Left renal cortex interstitium (tissue), 4 donors: Measurements from ENCODE around the gene PTP4A1. TPM values are rescaled to one million over a fixed set of nuclear protein-coding genes. Genes with fewer than 3 reads are reported as not detected.
"Not testable (repeated sequence)": the region's sequence is repeated elsewhere in the genome, so short reads cannot be mapped to it uniquely, and the experiment has no call there.

Source experiments
- DNase-seq, 4 donors: peaks; one replicate each; pipeline ENCODE4 v3.0.0-alpha.2; 2013; ENCODE audit warnings: low read depth in 4 of 4, low spot score in 2 of 4, missing footprints in 1 of 4
- polyA plus RNA-seq, 4 donors: library from polyadenylated mRNA; unstranded; fragments of 120-200 nt; gene quantifications; one replicate each; pipeline ENCODE4 v1.2.1, GENCODE V29; 2013; ENCODE audit not compliant: insufficient read length in 4 of 4

Gene PTP4A1
- 10 to 100 TPM; 44.4 to 83.2 (median 54.9) TPM for polyA plus RNA-seq

- DNase-seq = peak; percentile 87 to 96 (median 92)
These were observed at the start of gene PTP4A1, which contains the start of gene LOC128125822 for GRCh38 chr6:63572044-63572746. PTP4A1 (plus strand) TSS chr6:63572480; CDS start chr6:63576881, 4,401 bp downstream. LOC128125822 (plus strand) TSS chr6:63572480.

DNA sequence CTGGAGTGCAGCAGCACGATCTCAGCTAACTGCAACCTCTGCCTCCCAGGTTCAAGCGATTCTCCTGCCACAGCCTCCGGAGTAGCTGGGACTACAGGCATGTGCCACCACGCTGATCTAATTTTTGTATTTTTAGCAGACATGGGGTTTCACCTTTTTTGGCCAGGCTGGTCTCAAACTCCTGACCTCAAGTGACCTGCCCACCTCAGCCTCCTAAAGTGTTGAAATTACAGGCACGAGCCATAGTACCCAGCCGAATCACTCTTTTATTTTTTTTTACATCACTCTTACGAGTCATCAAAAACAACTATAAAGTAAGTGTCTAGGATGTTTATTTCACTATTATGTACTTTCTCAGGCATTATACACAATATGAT is 49.4 kb upstream of the PTP4A1 start:
- DNase-seq = not testable (repeated sequence)

DNA sequence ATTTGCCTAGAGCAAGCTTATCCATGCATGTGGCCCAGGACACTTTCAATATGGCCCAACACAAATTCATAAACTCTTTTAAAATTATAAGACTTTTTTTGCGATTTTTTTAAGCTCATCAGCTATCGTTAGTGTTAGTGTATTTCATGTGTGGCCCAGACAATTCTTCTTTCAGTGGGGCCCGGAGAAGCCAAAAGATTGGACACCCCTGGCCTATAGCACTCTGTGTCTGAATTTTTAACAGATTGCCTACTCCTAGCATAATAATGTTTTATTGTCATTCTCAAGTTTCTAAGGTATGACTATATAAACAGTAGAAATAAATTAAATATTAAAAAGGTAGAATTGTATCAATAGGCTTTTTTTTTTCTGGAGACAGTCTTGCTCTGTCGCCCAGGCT is 48.6 kb upstream of the PTP4A1 start:
- DNase-seq = no peak

DNA sequence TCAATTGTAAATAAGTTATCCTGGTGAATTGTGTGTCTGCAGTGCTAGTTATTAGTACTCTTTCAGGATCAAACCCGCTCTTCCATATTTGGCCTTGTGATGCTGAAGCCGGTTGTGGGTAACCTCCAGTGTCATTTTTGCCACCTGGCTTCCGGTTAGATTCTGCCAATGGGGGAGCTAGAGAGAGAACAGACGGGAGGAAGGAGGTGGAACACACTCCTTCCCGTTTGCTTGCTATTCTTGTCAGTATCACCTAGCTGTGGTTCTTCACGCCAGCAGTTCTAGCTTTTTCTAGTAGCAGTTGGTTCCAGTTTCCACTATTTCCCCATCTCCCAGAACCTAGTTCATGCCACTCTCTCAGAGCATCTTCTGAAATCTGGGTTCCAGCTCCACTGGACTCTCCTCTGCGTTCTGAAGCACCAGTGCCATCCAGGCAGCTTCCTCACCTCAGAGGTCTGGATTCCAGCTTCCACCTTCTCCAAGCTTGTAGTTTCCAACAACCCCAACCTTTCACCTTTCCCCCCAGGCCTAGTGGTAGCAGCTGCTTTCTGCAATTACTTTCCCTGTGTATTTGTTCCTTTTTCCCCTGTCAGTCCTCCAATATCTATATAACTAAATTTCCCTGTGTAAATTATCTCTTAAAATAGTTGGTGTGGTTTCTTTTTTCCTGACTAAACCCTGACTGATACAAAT is 46.9 kb upstream of the PTP4A1 start:
- DNase-seq = no peak

DNA sequence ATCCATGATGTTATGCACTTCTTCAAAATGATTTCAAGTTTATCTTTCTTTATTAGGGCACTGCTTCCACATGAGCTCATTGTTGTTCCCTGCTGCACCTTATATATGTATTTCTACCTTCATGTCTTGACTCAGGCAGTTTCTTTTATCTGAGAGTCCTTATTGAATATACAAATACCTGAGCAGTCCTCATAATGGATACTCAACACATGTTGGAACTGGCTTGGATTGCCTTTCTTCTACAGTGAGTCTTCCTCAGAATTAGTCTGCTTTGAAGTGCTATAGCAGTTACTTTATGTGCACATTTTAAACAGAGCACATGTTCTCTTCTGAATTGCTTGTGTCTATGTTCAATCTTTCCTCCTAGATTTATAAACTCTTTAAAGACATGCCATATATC is 45.3 kb upstream of the PTP4A1 start:
- no peak for DNase-seq

- no peak for DNase-seq
These were observed 44.4 kb upstream of the PTP4A1 start for GRCh38 chr6:63527658-63528514.

GRCh38 chr6:63529498-63529897 is 42.8 kb upstream of the PTP4A1 start:
- DNase-seq = no peak

- DNase-seq = no peak
These were observed 42.1 kb upstream of the PTP4A1 start for GRCh38 chr6:63530182-63530581.

- no peak for DNase-seq
These were observed 41.3 kb upstream of the PTP4A1 start for GRCh38 chr6:63530991-63531390.

DNA sequence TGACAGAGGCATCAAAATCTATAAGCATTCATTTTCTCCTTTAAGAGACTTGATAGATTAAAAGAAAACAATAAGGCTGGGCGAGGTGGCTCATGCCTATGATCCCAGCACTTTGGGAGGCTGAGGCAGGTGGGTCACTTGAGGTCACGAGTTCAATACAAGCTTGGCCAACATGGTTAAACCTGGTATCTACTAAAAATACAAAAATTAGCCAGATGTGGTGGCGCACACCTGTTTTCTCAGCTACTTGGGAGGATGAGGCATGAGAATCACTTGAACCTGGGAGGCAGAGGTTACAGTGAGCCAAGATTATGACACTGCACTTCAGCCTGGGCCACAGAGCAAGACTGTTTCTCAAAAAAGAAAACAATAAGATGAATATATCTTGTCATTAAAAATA is 39.3 kb upstream of the PTP4A1 start:
- no peak for DNase-seq

- DNase-seq = no peak
These were observed 38.3 kb upstream of the PTP4A1 start for GRCh38 chr6:63533952-63534351.

DNA sequence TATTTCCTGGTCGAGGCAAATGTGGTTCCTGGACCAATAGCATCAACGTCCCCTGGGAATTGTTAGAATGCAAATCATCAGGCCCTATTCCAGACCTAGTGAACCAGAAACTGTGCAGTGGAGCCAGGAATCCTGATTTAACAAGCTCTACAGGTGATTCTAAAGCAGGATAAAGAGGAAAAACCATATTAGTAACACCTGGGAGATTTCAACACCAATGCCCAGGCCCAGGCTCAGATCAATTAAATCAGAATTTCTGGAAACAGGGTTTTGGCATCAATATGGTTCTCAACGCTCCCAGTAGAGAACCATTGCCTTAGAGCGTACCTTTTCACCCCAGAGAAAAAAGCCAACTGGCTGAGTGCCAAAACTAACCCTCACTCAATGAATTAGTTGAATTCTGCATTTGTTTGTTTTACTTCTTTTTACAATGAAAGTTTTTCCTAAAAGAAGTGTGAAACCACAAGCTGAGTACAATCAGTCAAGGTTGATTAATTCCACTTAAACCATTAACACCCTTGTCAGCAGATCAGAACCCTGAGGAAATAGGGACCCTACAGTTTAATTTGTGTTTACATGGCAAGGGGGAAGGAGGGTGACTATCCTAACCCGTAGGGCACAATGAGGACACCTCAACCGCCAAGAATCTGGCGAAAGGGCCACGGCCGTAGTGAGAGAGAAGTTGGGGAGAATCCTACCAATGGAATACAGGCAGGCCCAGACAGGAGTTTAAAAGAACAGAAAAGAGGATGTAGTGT is 34.9 kb upstream of the PTP4A1 start:
- DNase-seq = no peak

DNA sequence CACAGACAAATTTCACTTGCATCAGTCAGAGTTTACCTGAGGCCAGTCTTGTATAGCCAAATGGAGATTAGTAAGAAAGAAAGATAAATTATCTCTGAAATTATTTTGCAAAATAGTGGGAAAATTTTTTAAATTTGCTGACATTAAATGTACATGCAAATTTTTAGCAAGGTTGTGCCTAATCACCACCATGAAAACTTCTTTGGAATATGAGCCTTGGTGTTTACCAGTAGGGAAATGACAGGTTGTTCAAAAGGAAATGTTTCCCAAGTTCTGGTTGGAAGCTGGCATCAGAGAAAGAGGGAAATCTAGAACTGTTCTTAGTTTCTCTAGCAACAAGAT is 34.4 kb upstream of the PTP4A1 start:
- DNase-seq = no peak

- no peak for DNase-seq
These were observed 33.7 kb upstream of the PTP4A1 start for GRCh38 chr6:63538550-63538949.

- no peak for DNase-seq
These were observed 29.3 kb upstream of the PTP4A1 start for GRCh38 chr6:63543001-63543400.

DNA sequence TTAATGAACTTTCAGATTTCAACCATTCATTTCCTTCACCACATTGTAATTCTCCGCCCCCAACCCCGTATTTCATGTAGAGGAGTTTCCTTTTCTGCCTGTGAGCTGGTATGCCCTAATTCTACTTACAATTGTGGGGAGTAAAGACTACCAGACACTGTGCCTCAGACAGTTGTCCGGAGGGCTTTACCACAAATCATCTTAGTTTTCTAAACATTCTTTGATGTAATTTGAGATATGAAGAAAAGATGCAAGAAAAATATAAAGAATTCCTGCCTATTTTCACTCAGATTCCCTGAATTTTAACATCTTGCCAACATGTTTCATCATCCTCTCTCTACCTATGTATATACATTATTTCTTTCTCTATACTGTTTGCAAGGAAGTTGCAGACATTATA is 28.3 kb upstream of the PTP4A1 start:
- DNase-seq = no peak

GRCh38 chr6:63546236-63546635 is 26.0 kb upstream of the PTP4A1 start:
- DNase-seq = no peak

- DNase-seq = no peak
These were observed 25.6 kb upstream of the PTP4A1 start for GRCh38 chr6:63546697-63547096.

DNA sequence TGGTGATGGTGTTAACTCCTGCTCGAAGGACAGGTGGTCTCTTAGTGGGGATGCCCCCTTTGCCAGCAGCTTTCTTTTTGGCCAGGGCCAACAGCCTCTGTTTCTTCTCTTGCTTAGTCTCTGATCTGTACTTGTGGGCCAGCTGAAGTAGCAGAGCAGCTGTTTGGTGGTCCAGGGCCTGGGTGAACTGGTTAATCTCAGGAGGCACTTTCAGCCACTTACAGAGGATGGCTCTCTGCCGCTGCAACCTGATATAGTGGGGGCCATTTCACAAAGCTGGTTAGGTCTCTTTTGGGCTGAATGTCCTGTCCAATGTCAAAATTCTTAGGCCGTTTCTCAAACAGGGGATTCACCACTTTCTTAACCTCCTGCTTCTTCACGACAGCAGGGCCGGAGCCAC is 23.2 kb upstream of the PTP4A1 start:
- DNase-seq = no peak

DNA sequence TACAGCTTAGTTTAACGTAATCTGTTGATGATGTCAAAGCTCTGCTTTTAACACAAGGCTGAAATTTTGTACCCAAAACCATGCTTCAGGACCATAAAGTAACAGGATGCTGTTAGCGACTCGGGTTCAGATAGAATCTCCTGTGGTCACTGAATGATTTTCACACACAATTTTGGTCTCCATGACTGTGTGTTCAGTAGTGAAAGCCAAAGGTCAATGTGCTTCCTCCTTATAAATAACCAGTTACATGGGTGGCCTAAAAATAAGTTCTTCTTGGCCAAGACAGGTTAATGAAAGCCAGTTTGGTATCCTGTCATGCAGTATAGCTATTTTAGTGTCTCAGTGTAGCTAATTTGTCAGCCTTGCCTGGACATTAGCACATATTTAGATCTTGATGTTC is 19.1 kb upstream of the PTP4A1 start:
- no peak for DNase-seq

GRCh38 chr6:63553900-63554299 is 18.4 kb upstream of the PTP4A1 start:
- no peak for DNase-seq
